Measurements from ENCODE around the gene KLF11.
"Not testable (repeated sequence)": the region's sequence is repeated elsewhere in the genome, so short reads cannot be mapped to it uniquely, and the experiment has no call there.

The KLF11 gene

DNA sequence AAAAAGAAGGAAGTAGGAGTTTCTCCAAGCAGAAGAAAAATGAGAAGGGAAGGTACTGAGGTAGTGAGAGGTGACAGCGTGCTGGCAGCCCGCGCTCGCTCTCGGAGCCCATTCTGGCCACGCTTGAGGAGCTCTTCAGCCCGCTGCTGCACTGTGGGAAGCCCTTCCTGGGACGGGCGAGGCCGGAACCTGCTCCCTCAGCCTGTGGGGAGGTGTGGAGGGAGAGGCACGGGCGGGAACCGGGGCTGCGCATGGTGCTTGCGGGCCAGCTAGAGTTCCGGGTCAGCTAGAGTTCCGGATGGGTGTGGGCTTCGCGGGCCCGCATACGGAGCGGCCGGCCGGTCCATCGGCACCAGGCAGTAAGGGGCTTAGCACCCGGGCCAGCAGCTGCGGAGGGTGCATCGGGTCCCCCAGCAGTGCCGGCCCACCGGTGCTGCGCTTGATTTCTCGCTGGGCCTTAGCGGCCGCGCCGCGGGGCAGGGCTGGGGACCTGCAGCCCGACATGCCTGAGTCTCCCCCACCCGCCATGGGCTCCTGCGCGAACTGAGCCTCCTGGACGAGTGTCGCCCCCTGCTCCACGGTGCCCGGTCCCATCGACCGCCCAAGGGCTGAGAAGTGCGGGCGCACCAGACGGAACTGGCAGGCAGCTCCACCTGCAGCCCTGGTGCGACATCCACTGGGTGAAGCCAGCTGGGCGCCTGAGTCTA is 48.0 kb downstream of the KLF11 start:
- TF ChIP-seq, protein P1, sequence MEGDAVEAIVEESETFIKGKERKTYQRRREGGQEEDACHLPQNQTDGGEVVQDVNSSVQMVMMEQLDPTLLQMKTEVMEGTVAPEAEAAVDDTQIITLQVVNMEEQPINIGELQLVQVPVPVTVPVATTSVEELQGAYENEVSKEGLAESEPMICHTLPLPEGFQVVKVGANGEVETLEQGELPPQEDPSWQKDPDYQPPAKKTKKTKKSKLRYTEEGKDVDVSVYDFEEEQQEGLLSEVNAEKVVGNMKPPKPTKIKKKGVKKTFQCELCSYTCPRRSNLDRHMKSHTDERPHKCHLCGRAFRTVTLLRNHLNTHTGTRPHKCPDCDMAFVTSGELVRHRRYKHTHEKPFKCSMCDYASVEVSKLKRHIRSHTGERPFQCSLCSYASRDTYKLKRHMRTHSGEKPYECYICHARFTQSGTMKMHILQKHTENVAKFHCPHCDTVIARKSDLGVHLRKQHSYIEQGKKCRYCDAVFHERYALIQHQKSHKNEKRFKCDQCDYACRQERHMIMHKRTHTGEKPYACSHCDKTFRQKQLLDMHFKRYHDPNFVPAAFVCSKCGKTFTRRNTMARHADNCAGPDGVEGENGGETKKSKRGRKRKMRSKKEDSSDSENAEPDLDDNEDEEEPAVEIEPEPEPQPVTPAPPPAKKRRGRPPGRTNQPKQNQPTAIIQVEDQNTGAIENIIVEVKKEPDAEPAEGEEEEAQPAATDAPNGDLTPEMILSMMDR (IDR thresholded peaks at IDR 0.05; ENCODE audit: insufficient read depth, low read length, poor library complexity, severe bottlenecking) = no peak
- no peak for DNase-seq (ENCODE audit: extremely low read depth, insufficient read length)
- H3K4me3 ChIP-seq (replicated peaks; ENCODE audit: low read depth, low read length) = peak overlapping the region; percentile 25

DNA sequence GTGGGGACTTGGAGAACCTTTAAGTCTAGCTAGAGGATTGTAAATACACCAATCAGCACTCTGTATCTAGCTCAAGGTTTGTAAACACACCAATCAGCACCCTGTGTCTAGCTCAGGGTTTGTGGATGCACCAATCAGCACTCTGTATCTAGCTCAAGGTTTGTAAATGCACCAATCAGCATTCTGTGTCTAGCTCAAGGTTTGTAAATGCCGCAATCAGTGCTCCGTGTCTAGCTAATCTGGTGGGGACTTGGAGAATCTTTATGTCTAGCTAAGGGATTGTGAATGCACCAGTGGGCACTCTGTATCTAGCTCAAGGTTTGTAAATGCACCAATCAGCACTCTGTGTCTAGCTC is 48.5 kb downstream of the KLF11 start:
- not testable (repeated sequence) for H3K36me3 ChIP-seq (ENCODE audit: control insufficient read depth, insufficient read depth, low read length); H3K27me3 ChIP-seq (replicated peaks; ENCODE audit: control insufficient read depth, insufficient read depth, low read length); H3K4me3 ChIP-seq (replicated peaks; ENCODE audit: low read depth, low read length); DNase-seq (ENCODE audit: extremely low read depth, insufficient read length)

More for the DNA sequence above, 48.0 kb downstream of the KLF11 start:
- no peaks in the 10 kb centered on the region for H3K27me3 ChIP-seq (replicated peaks; ENCODE audit: control insufficient read depth, insufficient read depth, low read length)
- no peaks in the 10 kb centered on the region for H3K36me3 ChIP-seq (ENCODE audit: control insufficient read depth, insufficient read depth, low read length)

DNA sequence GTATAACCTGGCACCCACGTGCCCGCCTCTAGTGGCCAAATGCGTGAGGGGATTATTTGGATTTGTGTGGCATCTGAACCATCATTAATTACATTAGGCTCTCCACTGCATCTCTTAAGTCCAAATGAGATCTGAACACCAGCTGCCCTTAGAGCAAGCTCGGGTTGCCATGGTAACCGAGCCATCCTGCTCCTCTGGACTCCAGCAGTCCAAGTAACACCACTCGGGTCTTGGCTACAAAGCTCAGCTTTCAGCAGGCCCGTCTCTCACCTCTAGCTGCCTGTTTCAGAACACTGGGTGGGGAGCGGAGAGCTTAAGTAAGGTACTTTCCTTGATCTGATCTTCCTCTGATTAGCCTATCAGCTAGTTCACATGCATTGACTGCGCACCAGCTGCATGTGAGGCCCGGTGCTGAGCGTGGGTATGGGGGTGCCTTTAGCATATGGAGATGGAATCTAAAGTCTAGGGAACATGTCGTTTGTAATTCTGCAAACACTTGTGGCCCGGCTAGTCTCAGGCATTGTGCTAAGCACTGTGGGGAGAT is 51.0 kb downstream of the KLF11 start:
- TF ChIP-seq, protein P1 (IDR thresholded peaks at IDR 0.05; ENCODE audit: insufficient read depth, low read length, poor library complexity, severe bottlenecking) = no peak

DNA sequence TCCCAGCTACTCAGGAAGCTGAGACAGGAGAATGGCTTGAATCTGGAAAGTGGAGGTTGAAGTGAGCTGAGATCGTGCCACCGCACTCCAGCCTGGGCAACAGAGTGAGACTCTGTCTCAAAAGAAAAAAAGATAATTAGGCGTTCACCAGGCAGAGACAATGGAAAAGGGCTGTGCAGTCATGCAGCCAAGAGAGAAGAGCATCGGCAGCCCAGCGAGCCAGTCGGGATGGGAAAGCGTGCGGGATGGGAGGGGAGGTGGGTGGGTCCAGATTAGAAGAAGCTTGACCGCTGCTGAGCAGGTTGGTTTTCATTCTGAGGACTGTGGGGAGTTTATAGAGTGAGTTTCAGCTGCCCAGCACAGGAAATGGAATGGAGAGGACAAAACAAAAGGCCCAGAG is 51.8 kb downstream of the KLF11 start:
- H3K4me3 ChIP-seq (replicated peaks; ENCODE audit: low read depth, low read length) = no peak overlapping the region
- H3K36me3 ChIP-seq (ENCODE audit: control insufficient read depth, insufficient read depth, low read length) = no peaks in the 10 kb centered on the region
- TF ChIP-seq, protein P1 (IDR thresholded peaks at IDR 0.05; ENCODE audit: insufficient read depth, low read length, poor library complexity, severe bottlenecking) = no peak
- DNase-seq (ENCODE audit: extremely low read depth, insufficient read length) = no peak
- H3K27me3 ChIP-seq (replicated peaks; ENCODE audit: control insufficient read depth, insufficient read depth, low read length) = no peaks in the 10 kb centered on the region

More for the DNA sequence above, 51.0 kb downstream of the KLF11 start:
- no peak overlapping the region for H3K4me3 ChIP-seq (replicated peaks; ENCODE audit: low read depth, low read length)
- DNase-seq (ENCODE audit: extremely low read depth, insufficient read length) = no peak
- no peaks in the 10 kb centered on the region for H3K36me3 ChIP-seq (ENCODE audit: control insufficient read depth, insufficient read depth, low read length)
- no peaks in the 10 kb centered on the region for H3K27me3 ChIP-seq (replicated peaks; ENCODE audit: control insufficient read depth, insufficient read depth, low read length)

DNA sequence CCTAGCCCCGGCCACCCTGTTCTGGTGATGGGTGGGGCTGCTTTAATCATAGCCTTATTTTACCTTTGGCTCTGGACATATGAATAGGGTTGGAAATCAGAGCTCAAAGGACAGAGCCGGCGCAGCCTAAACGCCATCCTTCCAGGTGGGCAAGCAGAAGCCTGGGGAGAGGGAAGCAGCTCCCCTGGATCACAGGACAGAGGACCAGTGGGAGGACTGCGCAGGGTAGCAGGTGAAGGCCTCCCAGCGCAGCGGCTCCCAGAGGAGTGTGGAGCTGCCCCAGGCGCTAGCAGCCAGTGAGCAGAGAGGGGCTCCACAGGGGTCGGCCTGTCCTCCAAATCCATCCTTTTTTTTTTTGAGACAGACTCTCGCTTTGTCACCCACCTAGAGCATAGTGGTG is 53.3 kb downstream of the KLF11 start:
- H3K4me3 ChIP-seq (replicated peaks; ENCODE audit: low read depth, low read length) = no peak overlapping the region
- H3K36me3 ChIP-seq (ENCODE audit: control insufficient read depth, insufficient read depth, low read length) = no peaks in the 10 kb centered on the region
- no peak for DNase-seq (ENCODE audit: extremely low read depth, insufficient read length)
- TF ChIP-seq, protein P1 (IDR thresholded peaks at IDR 0.05; ENCODE audit: insufficient read depth, low read length, poor library complexity, severe bottlenecking) = no peak
- no peaks in the 10 kb centered on the region for H3K27me3 ChIP-seq (replicated peaks; ENCODE audit: control insufficient read depth, insufficient read depth, low read length)

DNA sequence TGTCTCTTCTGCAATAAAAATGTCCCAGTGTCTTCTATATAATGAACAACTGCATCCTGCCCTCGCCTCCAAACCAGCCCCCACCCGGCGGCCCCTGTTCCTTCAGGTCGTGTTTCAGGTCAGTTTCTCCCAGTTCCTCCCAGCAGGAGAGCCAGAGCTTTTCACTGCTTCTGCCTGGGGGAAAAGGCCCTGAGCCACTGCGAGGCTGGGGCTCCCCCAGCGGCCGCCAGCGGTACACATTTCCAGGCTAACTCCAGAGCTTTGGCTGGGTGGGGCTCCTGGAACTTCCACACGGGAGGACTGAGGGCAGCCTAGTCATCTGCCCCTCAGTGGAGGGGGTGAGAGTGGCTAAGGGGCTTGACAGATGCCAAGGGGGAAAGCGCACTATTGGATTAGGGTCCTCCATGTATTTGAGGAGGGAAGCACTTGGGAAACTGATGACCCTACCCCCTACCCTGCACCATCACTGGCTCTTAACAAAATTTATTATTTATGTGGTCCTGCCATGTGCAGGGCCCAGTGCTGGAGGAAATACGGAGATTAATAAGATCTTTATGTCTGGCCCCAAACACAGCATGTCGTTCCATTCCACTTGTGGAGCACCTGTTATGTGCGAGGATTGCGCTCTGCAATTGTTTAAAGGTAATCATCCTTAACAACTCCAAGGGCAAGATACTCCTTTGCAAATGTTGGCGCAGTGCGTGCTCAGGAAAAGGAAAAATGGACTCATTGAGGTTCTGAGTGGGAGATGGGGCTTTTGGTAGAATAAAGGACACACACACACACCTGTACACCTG is 54.2 kb downstream of the KLF11 start:
- H3K36me3 ChIP-seq (ENCODE audit: control insufficient read depth, insufficient read depth, low read length) = no peaks in the 10 kb centered on the region
- peak; percentile 50 for DNase-seq (ENCODE audit: extremely low read depth, insufficient read length)
- no peak overlapping the region for H3K4me3 ChIP-seq (replicated peaks; ENCODE audit: low read depth, low read length)
- TF ChIP-seq, protein P1 (IDR thresholded peaks at IDR 0.05; ENCODE audit: insufficient read depth, low read length, poor library complexity, severe bottlenecking) = peak; percentile 99
- H3K27me3 ChIP-seq (replicated peaks; ENCODE audit: control insufficient read depth, insufficient read depth, low read length) = no peaks in the 10 kb centered on the region

Measured in GM06990 (cell line).